Mesendoderm (in vitro differentiated cells): ENCODE results near the gene CHD9.

Experiments
- DNase-seq: peaks from one replicate; pipeline ENCODE4 v3.0.0; 2013
- H2AK5ac ChIP-seq: 2 replicates; pipeline ENCODE4 v1.6.1; 2013; ENCODE audit warnings: low read length, inconsistent platforms
- H2BK120ac ChIP-seq: 2 replicates; pipeline ENCODE4 v1.6.1; 2013; ENCODE audit warnings: low read depth, mild to moderate bottlenecking, low read length, moderate library complexity, mixed read lengths
- H2BK15ac ChIP-seq: replicated peaks from 2 replicates; pipeline ENCODE4 v1.6.1; 2013; ENCODE audit warnings: low read depth, mild to moderate bottlenecking, moderate library complexity
- H2BK5ac ChIP-seq: 2 replicates; pipeline ENCODE4 v1.6.1; 2013; ENCODE audit warnings: low read length, inconsistent platforms
- H3K18ac ChIP-seq: 2 replicates; pipeline ENCODE4 v1.6.1; 2013; ENCODE audit warnings: mild to moderate bottlenecking, low read length, mixed read lengths
- H3K23ac ChIP-seq: one replicate; pipeline ENCODE4 v1.6.1; 2013; ENCODE audit warnings: low read length
- H3K27ac ChIP-seq: 2 replicates; pipeline ENCODE4 v1.5.1; 2013; ENCODE audit warnings: low read depth, mild to moderate bottlenecking, inconsistent platforms, low read length, moderate library complexity
- H3K27me3 ChIP-seq: 2 replicates; pipeline ENCODE4 v1.6.1; 2013; ENCODE audit warnings: low read length, control low read depth, mild to moderate bottlenecking, inconsistent platforms; ENCODE audit not compliant: insufficient read depth, poor library complexity
- H3K36me3 ChIP-seq: 2 replicates; pipeline ENCODE4 v1.6.1; 2013; ENCODE audit warnings: low read length, inconsistent platforms; ENCODE audit not compliant: control insufficient read depth, insufficient read depth
- H3K4ac ChIP-seq: one replicate; pipeline ENCODE4 v1.6.1; 2013; ENCODE audit warnings: low read depth, mild to moderate bottlenecking, low read length, moderate library complexity
- H3K4me1 ChIP-seq: 2 replicates; pipeline ENCODE4 v1.6.1; 2013; ENCODE audit warnings: low read depth, low read length, inconsistent platforms; ENCODE audit not compliant: control insufficient read depth
- H3K4me2 ChIP-seq: 2 replicates; pipeline ENCODE4 v1.6.1; 2013; ENCODE audit warnings: low read length
- H3K4me3 ChIP-seq: 2 replicates; pipeline ENCODE4 v1.5.1; 2013; ENCODE audit warnings: mild to moderate bottlenecking, low read length
- H3K56ac ChIP-seq: one replicate; pipeline ENCODE4 v1.6.1; 2013; ENCODE audit warnings: low read length
- H3K79me1 ChIP-seq: 2 replicates; pipeline ENCODE4 v1.6.1; 2013; ENCODE audit warnings: low read length, inconsistent platforms
- H3K79me2 ChIP-seq: 2 replicates; pipeline ENCODE4 v1.6.1; 2013; ENCODE audit warnings: mild to moderate bottlenecking, low read length; ENCODE audit not compliant: control insufficient read depth, insufficient read depth
- H3K9ac ChIP-seq: 2 replicates; pipeline ENCODE4 v1.6.1; 2013; ENCODE audit warnings: low read length, inconsistent platforms
- H4K5ac ChIP-seq: one replicate; pipeline ENCODE4 v1.6.1; 2013; ENCODE audit warnings: low read length
- H4K8ac ChIP-seq: one replicate; pipeline ENCODE4 v1.6.1; 2013; ENCODE audit warnings: low read depth, mild to moderate bottlenecking, control low read depth, low read length, moderate library complexity
- WGBS: extraction: QIAGEN DNeasy Blood & Tissue Kit; methylation state at CpG from one replicate; pipeline ENCODE4 v1.1.7; 2013; ENCODE audit warnings: low lambda C conversion rate, missing lambda C conversion rate; ENCODE audit not compliant: insufficient coverage; ENCODE audit errors: extremely low coverage; 5-methylcytosine and 5-hydroxymethylcytosine counted together

The CHD9 gene

DNA sequence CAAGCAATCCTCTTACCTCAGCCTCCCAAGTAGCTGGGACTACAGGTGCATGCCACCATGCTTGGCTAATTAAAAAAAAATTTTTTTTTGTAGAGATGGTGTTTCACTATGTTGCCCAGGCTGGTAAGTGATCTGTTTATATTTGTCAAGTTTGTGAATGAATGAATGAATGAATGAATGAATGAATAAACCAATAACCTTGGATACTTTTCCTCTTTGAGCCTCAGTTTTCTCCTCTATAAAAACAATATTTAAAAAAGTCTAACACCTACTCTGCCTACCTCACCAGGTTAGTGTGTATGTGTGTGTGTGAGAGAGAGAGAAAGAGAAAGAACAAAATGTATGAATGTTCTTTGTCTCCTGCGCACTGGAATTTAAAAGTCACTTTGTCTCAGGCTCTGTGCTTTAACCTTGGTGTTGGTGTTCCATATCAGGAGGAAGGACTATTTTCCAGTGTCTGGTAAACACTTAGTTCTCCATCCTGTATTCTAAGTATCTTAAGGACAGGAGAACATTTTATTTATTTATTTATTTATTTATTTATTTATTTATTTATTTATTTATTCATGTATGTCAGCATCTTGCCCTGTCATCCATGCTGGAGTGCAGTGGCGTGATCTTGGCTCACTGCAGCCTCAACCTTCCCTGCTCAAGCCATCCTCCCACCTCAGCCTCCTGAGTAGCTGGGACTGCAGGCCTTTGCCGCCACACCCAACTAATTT, 27.1 kb downstream of the CHD9 start:
- Histone ChIP-seq H2BK120ac (no peak overlapping the region), H3K4me1 (peaks cover 21% of the 10 kb centered on the region), H3K56ac (no peak overlapping the region), H2AK5ac (no peak overlapping the region), H3K4ac (no peak overlapping the region), H3K36me3 (no peaks in the 10 kb centered on the region), H2BK5ac (no peak overlapping the region), H4K5ac (no peak overlapping the region), H3K4me3 (no peak overlapping the region), H3K4me2 (no peak overlapping the region), H3K27ac (no peak overlapping the region), H3K79me2 (no peaks in the 10 kb centered on the region), H2BK15ac (no peak overlapping the region), H4K8ac (no peak overlapping the region), H3K27me3 (no peaks in the 10 kb centered on the region), H3K9ac (no peak overlapping the region), H3K23ac (no peak overlapping the region), H3K79me1 (peaks cover 5% of the 10 kb centered on the region), H3K18ac (no peak overlapping the region)
- DNase-seq, result no peak
- WGBS, result no CpG with 5 or more reads among the region's 3 CpGs

- Histone ChIP-seq H3K23ac (no peak overlapping the region), H3K27me3 (no peaks in the 10 kb centered on the region), H3K79me1 (peaks cover 5% of the 10 kb centered on the region), H2AK5ac (no peak overlapping the region), H4K8ac (no peak overlapping the region), H3K4ac (no peak overlapping the region), H4K5ac (no peak overlapping the region), H2BK120ac (no peak overlapping the region), H3K56ac (no peak overlapping the region), H3K4me2 (no peak overlapping the region), H3K4me1 (peaks cover 23% of the 10 kb centered on the region), H2BK15ac (no peak overlapping the region), H3K79me2 (no peaks in the 10 kb centered on the region), H3K27ac (no peak overlapping the region), H3K36me3 (no peaks in the 10 kb centered on the region), H3K18ac (no peak overlapping the region), H3K4me3 (no peak overlapping the region), H2BK5ac (no peak overlapping the region), H3K9ac (no peak overlapping the region)
- no peak for DNase-seq
- WGBS, result no CpG with 5 or more reads among the region's 4 CpGs
Observed at GRCh38 chr16:53082509-53082908, 27.7 kb downstream of the CHD9 start.

DNA sequence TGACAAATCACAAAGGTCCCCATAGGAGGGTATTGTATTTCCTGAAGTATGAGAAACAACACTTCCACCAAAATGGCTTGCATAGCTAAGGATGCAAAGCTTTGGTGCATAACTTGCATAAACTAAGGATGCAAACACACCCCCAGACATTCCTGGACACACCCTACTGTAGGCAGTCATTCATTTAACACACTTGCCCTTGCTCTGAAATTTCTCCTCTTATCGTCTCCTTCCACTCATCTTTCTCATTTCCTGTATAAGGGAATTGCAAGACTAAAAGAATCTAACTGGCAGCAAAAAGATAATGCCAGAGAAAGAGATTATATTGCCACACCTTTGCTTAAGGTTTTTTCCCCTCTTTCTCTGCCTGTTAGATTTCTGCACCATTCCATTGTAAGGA, 28.3 kb downstream of the CHD9 start:
- H2BK5ac ChIP-seq, result no peak overlapping the region
- DNase-seq, result no peak
- H3K27ac ChIP-seq, result no peak overlapping the region
- H2AK5ac ChIP-seq, result no peak overlapping the region
- H2BK120ac ChIP-seq, result no peak overlapping the region
- no peak overlapping the region for H3K4me2 ChIP-seq
- H3K23ac ChIP-seq, result no peak overlapping the region
- no peak overlapping the region for H3K4me3 ChIP-seq
- H3K18ac ChIP-seq, result no peak overlapping the region
- no peak overlapping the region for H2BK15ac ChIP-seq
- no peak overlapping the region for H3K56ac ChIP-seq
- H3K27me3 ChIP-seq, result no peaks in the 10 kb centered on the region
- no peak overlapping the region for H3K9ac ChIP-seq
- H4K8ac ChIP-seq, result no peak overlapping the region
- H3K4ac ChIP-seq, result no peak overlapping the region
- H4K5ac ChIP-seq, result no peak overlapping the region
- peaks cover 5% of the 10 kb centered on the region for H3K79me1 ChIP-seq
- H3K79me2 ChIP-seq, result no peaks in the 10 kb centered on the region
- no CpG with 5 or more reads among the region's 1 CpG for WGBS
- H3K36me3 ChIP-seq, result no peaks in the 10 kb centered on the region
- peaks cover 23% of the 10 kb centered on the region for H3K4me1 ChIP-seq

GRCh38 chr16:53084141-53084541, 29.4 kb downstream of the CHD9 start:
- Histone ChIP-seq H2AK5ac (no peak overlapping the region), H3K36me3 (no peaks in the 10 kb centered on the region), H3K4me3 (no peak overlapping the region), H3K23ac (no peak overlapping the region), H2BK5ac (no peak overlapping the region), H3K4ac (no peak overlapping the region), H4K5ac (no peak overlapping the region), H3K4me1 (peaks cover 23% of the 10 kb centered on the region), H3K56ac (no peak overlapping the region), H4K8ac (no peak overlapping the region), H3K9ac (no peak overlapping the region), H2BK120ac (no peak overlapping the region), H2BK15ac (no peak overlapping the region), H3K79me1 (peaks cover 5% of the 10 kb centered on the region), H3K18ac (no peak overlapping the region), H3K27ac (no peak overlapping the region), H3K27me3 (no peaks in the 10 kb centered on the region), H3K4me2 (no peak overlapping the region), H3K79me2 (no peaks in the 10 kb centered on the region)
- WGBS, result no CpG with 5 or more reads among the region's 4 CpGs
- no peak for DNase-seq

DNA sequence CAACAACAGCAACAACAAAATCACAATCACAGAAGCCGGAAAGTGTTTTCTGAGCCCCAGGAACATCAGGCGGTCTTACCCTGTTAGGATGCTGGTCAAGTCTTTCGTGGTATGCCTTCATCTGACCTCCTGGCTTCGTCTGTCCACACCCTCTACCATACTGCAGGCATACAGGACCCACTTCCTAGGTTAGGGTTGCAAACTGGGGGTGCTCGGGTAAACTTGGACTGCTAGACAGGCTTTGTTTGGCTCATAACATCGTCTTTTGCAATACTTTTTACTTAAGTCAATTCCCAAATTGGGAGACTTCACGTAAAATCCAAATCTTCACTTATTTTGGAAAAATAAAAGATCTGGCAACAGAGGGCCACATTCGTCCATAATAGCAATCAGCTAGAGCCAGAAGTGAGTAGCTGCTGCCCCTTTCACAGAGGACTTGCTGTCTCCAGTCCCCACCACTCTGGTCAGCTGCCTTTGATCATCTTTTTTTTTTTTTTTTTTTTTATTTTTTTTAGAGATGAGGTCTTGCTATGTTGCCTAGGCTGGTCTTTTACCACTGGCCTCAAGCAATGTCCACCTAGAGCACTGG, 30.0 kb downstream of the CHD9 start:
- Histone ChIP-seq H3K4me1 (peaks cover 23% of the 10 kb centered on the region), H3K4me3 (no peak overlapping the region), H3K23ac (no peak overlapping the region), H2BK15ac (no peak overlapping the region), H2BK120ac (no peak overlapping the region), H3K56ac (no peak overlapping the region), H3K27me3 (no peaks in the 10 kb centered on the region), H3K79me1 (peaks cover 2% of the 10 kb centered on the region), H2BK5ac (no peak overlapping the region), H4K5ac (no peak overlapping the region), H3K9ac (no peak overlapping the region), H3K4me2 (no peak overlapping the region), H4K8ac (no peak overlapping the region), H3K79me2 (no peaks in the 10 kb centered on the region), H3K18ac (no peak overlapping the region), H3K36me3 (no peaks in the 10 kb centered on the region), H3K4ac (no peak overlapping the region), H3K27ac (no peak overlapping the region), H2AK5ac (no peak overlapping the region)
- WGBS, result no CpG with 5 or more reads among the region's 8 CpGs
- no peak for DNase-seq
